H1 (cell line): ENCODE results near the gene NID2. TPM values are rescaled to one million over a fixed set of nuclear protein-coding genes. Genes with fewer than 3 reads are reported as not detected.

ENCODE experiments used
- CTCF ChIA-PET: fragments of 300-600 bp; sonication (Branson Sonifier 250); formaldehyde crosslinking; loops from one replicate; lab custom pipeline; 2021; ENCODE audit not compliant: partially characterized antibody; lab: Charles Lee
- POLR2A ChIA-PET: fragments of 300-600 bp; sonication (Branson Sonifier 250); formaldehyde crosslinking; loops from one replicate; lab custom pipeline; 2021; ENCODE audit warnings: inconsistent platforms; ENCODE audit not compliant: partially characterized antibody; lab: Charles Lee
- DNase-seq, 2 experiments: peaks; one replicate each; pipeline versions ENCODE4 v3.0.0 to v3.0.0-alpha.2; 2010 to 2022; ENCODE audit warnings: low spot score in 2 of 2, low read depth in 1 of 2, mixed read lengths in 1 of 2
- FAIRE-seq: peaks from 2 replicates; lab custom pipeline; 2011; peaks lifted over from hg19 to GRCh38; lab: Jason Lieb, UNC
- H2AFZ ChIP-seq: 2 replicates; pipeline ENCODE4 v1.8.1; 2012; ENCODE audit warnings: low read length, inconsistent platforms
- H2AK5ac ChIP-seq: 2 replicates; pipeline ENCODE4 v1.6.1; 2013; ENCODE audit warnings: low read depth, low read length
- H2BK120ac ChIP-seq: replicated peaks from 2 replicates; pipeline ENCODE3; 2013; ENCODE audit warnings: low read depth, low read length, inconsistent platforms
- H2BK12ac ChIP-seq: 2 replicates; pipeline ENCODE4 v1.6.1; 2013; ENCODE audit warnings: low read depth, low read length
- H2BK15ac ChIP-seq: 2 replicates; pipeline ENCODE4 v1.6.1; 2013; ENCODE audit warnings: low read length
- H2BK20ac ChIP-seq: 2 replicates; pipeline ENCODE4 v1.6.1; 2013; ENCODE audit warnings: low read length
- H2BK5ac ChIP-seq: 2 replicates; pipeline ENCODE4 v1.6.1; 2013; ENCODE audit warnings: low read depth, low read length
- H3K14ac ChIP-seq: 2 replicates; pipeline ENCODE4 v1.6.1; 2013; ENCODE audit warnings: inconsistent platforms; ENCODE audit not compliant: insufficient read length
- H3K18ac ChIP-seq: 2 replicates; pipeline ENCODE4 v1.6.1; 2013; ENCODE audit warnings: low read length; ENCODE audit errors: extremely low read depth
- H3K23ac ChIP-seq: 2 replicates; pipeline ENCODE4 v1.6.1; 2013; ENCODE audit warnings: inconsistent platforms; ENCODE audit not compliant: insufficient read length
- H3K23me2 ChIP-seq: 2 replicates; pipeline ENCODE4 v1.6.1; 2013; ENCODE audit warnings: low read depth, low read length
- H3K27ac ChIP-seq: 2 replicates; pipeline ENCODE4 v1.6.1; 2011; ENCODE audit warnings: low read depth, low read length, inconsistent platforms
- H3K27me3 ChIP-seq, 4 experiments: replicated peaks in 1 of 4; 1 replicate in 1 of 4; 2 replicates in 3 of 4; pipeline versions ENCODE4 v1.6.1 to v1.8.1; 2011 to 2013; ENCODE audit warnings: low read length in 3 of 4, mild to moderate bottlenecking in 3 of 4, inconsistent platforms in 2 of 4, mixed read lengths in 2 of 4, moderate library complexity in 1 of 4; ENCODE audit not compliant: control insufficient read depth in 3 of 4, insufficient read depth in 3 of 4; ENCODE audit errors: extremely low read depth in 1 of 4
- H3K36me3 ChIP-seq, 4 experiments: 2 replicates each; pipeline versions ENCODE4 v1.6.1 to v1.8.1; 2011 to 2013; ENCODE audit warnings: mild to moderate bottlenecking in 4 of 4, low read length in 3 of 4, moderate library complexity in 2 of 4, control low read depth in 1 of 4, inconsistent platforms in 1 of 4; ENCODE audit not compliant: insufficient read depth in 4 of 4, control insufficient read depth in 2 of 4
- H3K4ac ChIP-seq: replicated peaks from 2 replicates; pipeline ENCODE3; 2013; ENCODE audit warnings: low read length, low read depth, mixed read lengths, inconsistent platforms; ENCODE audit not compliant: insufficient read length
- H3K4me1 ChIP-seq, 4 experiments: replicated peaks in 1 of 4; 1 replicate in 1 of 4; 2 replicates in 3 of 4; pipeline versions ENCODE4 v1.6.1 to v1.8.1; 2011 to 2013; ENCODE audit warnings: low read length in 3 of 4, inconsistent platforms in 2 of 4, mixed read lengths in 1 of 4; ENCODE audit not compliant: insufficient read depth in 4 of 4, control insufficient read depth in 3 of 4
- H3K4me2 ChIP-seq, 2 experiments: 2 replicates each; pipeline versions ENCODE4 v1.6.1 to v1.8.1; 2011 to 2013; ENCODE audit warnings: low read depth in 2 of 2, low read length in 2 of 2, control low read depth in 1 of 2, inconsistent platforms in 1 of 2, mild to moderate bottlenecking in 1 of 2; ENCODE audit not compliant: insufficient read depth in 1 of 2
- H3K4me3 ChIP-seq, 4 experiments: fragments of 200-600, 300-600 bp in 1 of 4; sonication (generic), shearing (Covaris generic), sonication (Bioruptor Twin) in 1 of 4; 2 replicates each; pipeline versions ENCODE4 v1.5.1 to v1.8.1; 2011 to 2016; ENCODE audit warnings: low read length in 4 of 4, low read depth in 3 of 4, control low read depth in 2 of 4, inconsistent platforms in 2 of 4, mild to moderate bottlenecking in 2 of 4, mixed read lengths in 1 of 4, moderate library complexity in 1 of 4; ENCODE audit not compliant: insufficient read depth in 2 of 4; ENCODE audit errors: extremely low read depth in 1 of 4
- H3K56ac ChIP-seq: replicated peaks from 2 replicates; pipeline ENCODE3; 2013; ENCODE audit warnings: low read depth, mild to moderate bottlenecking, mixed read lengths, low read length, inconsistent platforms; ENCODE audit not compliant: insufficient read length
- H3K79me1 ChIP-seq: 2 replicates; pipeline ENCODE4 v1.6.1; 2013; ENCODE audit warnings: low read depth, low read length, control low read depth
- H3K79me2 ChIP-seq, 2 experiments: 2 replicates each; pipeline versions ENCODE4 v1.6.1 to v1.8.1; 2012 to 2013; ENCODE audit warnings: low read length in 2 of 2, mild to moderate bottlenecking in 2 of 2, inconsistent platforms in 1 of 2; ENCODE audit not compliant: insufficient read depth in 2 of 2, control insufficient read depth in 1 of 2
- H3K9ac ChIP-seq, 4 experiments: replicated peaks in 1 of 4; 1 replicate in 1 of 4; 2 replicates in 3 of 4; pipeline versions ENCODE4 v1.6.1 to v1.8.1; 2011 to 2013; ENCODE audit warnings: low read depth in 3 of 4, low read length in 3 of 4, control low read depth in 2 of 4, mild to moderate bottlenecking in 2 of 4, moderate library complexity in 2 of 4, inconsistent platforms in 1 of 4; ENCODE audit errors: extremely low read depth in 1 of 4
- H3K9me3 ChIP-seq, 2 experiments: 2 replicates each; pipeline versions ENCODE4 v1.6.1 to v1.8.1; 2012 to 2013; ENCODE audit warnings: mild to moderate bottlenecking in 2 of 2, moderate library complexity in 2 of 2, control low read depth in 1 of 2, inconsistent platforms in 1 of 2, low read depth in 1 of 2, low read length in 1 of 2, mixed read lengths in 1 of 2; ENCODE audit not compliant: insufficient read depth in 2 of 2
- H4K20me1 ChIP-seq, 2 experiments: replicated peaks in 1 of 2; 2 replicates each; pipeline versions ENCODE3 to v1.8.1; 2011 to 2013; ENCODE audit warnings: inconsistent platforms in 2 of 2, low read length in 2 of 2, mild to moderate bottlenecking in 1 of 2; ENCODE audit not compliant: insufficient read depth in 2 of 2, control insufficient read depth in 1 of 2
- H4K5ac ChIP-seq: 2 replicates; pipeline ENCODE4 v1.6.1; 2013; ENCODE audit warnings: low read length, low read depth, mixed read lengths, inconsistent platforms; ENCODE audit not compliant: insufficient read length
- H4K8ac ChIP-seq: 2 replicates; pipeline ENCODE4 v1.8.0; 2013; ENCODE audit warnings: mild to moderate bottlenecking, moderate library complexity, low read length, inconsistent platforms; ENCODE audit not compliant: insufficient read depth; ENCODE audit errors: extremely low read depth
- H4K91ac ChIP-seq: replicated peaks from 2 replicates; pipeline ENCODE3; 2013; ENCODE audit warnings: low read length, mixed read lengths, inconsistent platforms; ENCODE audit not compliant: insufficient read length
- CBX5 ChIP-seq: fragments of 300-800, 300-1000 bp; sonication (generic); IDR thresholded peaks from 2 replicates; pipeline ENCODE4 v1.7.1; 2016; ENCODE audit warnings: antibody characterized with exemption, low read length, low read depth
- CREB1 ChIP-seq: IDR thresholded peaks from 2 replicates; pipeline ENCODE4 v1.6.1; 2012; ENCODE audit warnings: inconsistent platforms
- FOSL1 ChIP-seq: IDR thresholded peaks from 2 replicates; pipeline ENCODE4 v1.6.1; 2011; ENCODE audit warnings: mild to moderate bottlenecking, low read depth, low read length, moderate library complexity; ENCODE audit not compliant: insufficient read depth
- GABPA ChIP-seq: IDR thresholded peaks from 2 replicates; pipeline ENCODE4 v1.6.1; 2011; ENCODE audit warnings: mild to moderate bottlenecking, low read length, moderate library complexity, borderline replicate concordance; ENCODE audit not compliant: insufficient read depth
- HDAC6 ChIP-seq: IDR thresholded peaks from one replicate; pipeline ENCODE4 v1.7.1; 2012; ENCODE audit warnings: low read depth, mild to moderate bottlenecking, inconsistent platforms, low read length, moderate library complexity
- JUN ChIP-seq: IDR thresholded peaks from 2 replicates; pipeline ENCODE4 v1.6.1; 2011; ENCODE audit warnings: low read depth, mild to moderate bottlenecking, improper control_type of control experiment, low read length
- JUND ChIP-seq: IDR thresholded peaks from 2 replicates; pipeline ENCODE4 v1.6.1; 2011; ENCODE audit warnings: mild to moderate bottlenecking, improper control_type of control experiment, low read length
- KDM1A ChIP-seq: fragments of 200-600, 300-600 bp; sonication (generic); IDR thresholded peaks from 2 replicates; pipeline ENCODE4 v1.7.1; 2016; ENCODE audit warnings: mild to moderate bottlenecking, low read length, borderline replicate concordance
- NRF1 ChIP-seq: IDR thresholded peaks from 2 replicates; pipeline ENCODE4 v1.6.1; 2011; ENCODE audit warnings: mild to moderate bottlenecking, low read depth, low read length, improper control_type of control experiment
- RAD21 ChIP-seq, 2 experiments: IDR thresholded peaks in 1 of 2; conservative IDR thresholded peaks in 1 of 2; 2 replicates each; pipeline ENCODE4 v1.6.1; 2011; ENCODE audit warnings: low read depth in 2 of 2, low read length in 2 of 2, improper control_type of control experiment in 1 of 2, inconsistent platforms in 1 of 2, mild to moderate bottlenecking in 1 of 2, moderate library complexity in 1 of 2
- SP1 ChIP-seq: IDR thresholded peaks from 2 replicates; pipeline ENCODE4 v1.6.1; 2011; ENCODE audit warnings: low read depth, low read length
- TBP ChIP-seq: IDR thresholded peaks from 2 replicates; pipeline ENCODE4 v1.6.1; 2011; ENCODE audit warnings: low read depth, low read length, improper control_type of control experiment
- ZNF274 ChIP-seq: IDR thresholded peaks from 2 replicates; pipeline ENCODE4 v1.7.0; 2012; ENCODE audit warnings: low read length, borderline replicate concordance; ENCODE audit errors: extremely low read depth
- WGBS, 2 experiments: shearing (Covaris generic) in 1 of 2; methylation state at CpG; one replicate each; pipeline versions ENCODE4 v1.1.6 to v1.1.7; 2013 to 2015; ENCODE audit warnings: low lambda C conversion rate in 2 of 2, mixed read lengths in 2 of 2, inconsistent platforms in 1 of 2, low coverage in 1 of 2, missing lambda C conversion rate in 1 of 2; ENCODE audit not compliant: insufficient replicate concordance in 2 of 2, insufficient coverage in 1 of 2, insufficient read length in 1 of 2; ENCODE audit errors: extremely low coverage in 1 of 2, missing lambda C conversion rate in 1 of 2; 5-methylcytosine and 5-hydroxymethylcytosine counted together
- polyA plus RNA-seq, 7 experiments: library from polyadenylated mRNA; depleted of rRNA in 3 of 7; stranded (reverse) in 5 of 7; unstranded in 2 of 7; fragments of >200 nt in 5 of 7; fragments of 200-250 nt in 2 of 7; gene quantifications; 1 replicate in 5 of 7; 2 replicates in 1 of 7; 4 replicates in 1 of 7; pipeline versions ENCODE4 v1.2.1 to v1.2.3, GENCODE V29; 2011 to 2013; ENCODE audit warnings: missing spikeins in 2 of 7, mixed read lengths in 2 of 7
- total RNA-seq: library from RNA; stranded (reverse); fragmentation: NEBNext Ultra II Directional; extraction: Animal tissue kit (Norgen Biotek cat#: 25700); gene quantifications from 2 replicates; pipeline ENCODE4 v1.2.1, GENCODE V29; 2021
- TF ChIP-seq, protein P1 (sequence below): IDR thresholded peaks from 2 replicates; pipeline ENCODE4 v1.6.1; 2011; ENCODE audit warnings: low read length, improper control_type of control experiment

NID2 gene
- total and polyA plus RNA-seq, 2 of the 8 experiments (the other 6 are each of a cell fraction or from before 2014, with no cell fraction given), result 6.1 to 12.6 TPM

DNA sequence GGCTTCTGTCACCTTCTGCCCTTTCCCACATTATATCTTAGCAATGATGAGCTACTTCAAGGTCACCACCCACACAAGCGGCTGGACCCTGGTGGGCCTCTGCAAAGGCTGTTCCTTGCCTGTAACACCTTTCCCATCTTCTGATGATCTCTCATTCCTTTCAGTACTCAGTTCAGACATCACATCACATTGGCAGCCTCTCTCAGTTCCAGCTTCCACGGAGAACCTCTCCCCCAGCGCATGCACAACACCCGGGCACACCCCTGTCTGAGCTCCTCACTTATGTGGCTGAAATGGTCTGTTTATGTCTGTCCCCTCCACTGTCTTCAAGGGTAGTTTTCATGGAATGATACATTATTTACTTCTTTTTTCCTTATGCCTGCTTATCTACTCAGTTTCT lies 6.5 kb upstream of the NID2 start:
- 91% methylated on average over 4 of the region's 4 CpGs; no CpG with 5 or more reads in 1 of the 2 experiments for WGBS, 2 experiments
- H4K8ac ChIP-seq, result no peak overlapping the region
- TF ChIP-seq, protein P1, sequence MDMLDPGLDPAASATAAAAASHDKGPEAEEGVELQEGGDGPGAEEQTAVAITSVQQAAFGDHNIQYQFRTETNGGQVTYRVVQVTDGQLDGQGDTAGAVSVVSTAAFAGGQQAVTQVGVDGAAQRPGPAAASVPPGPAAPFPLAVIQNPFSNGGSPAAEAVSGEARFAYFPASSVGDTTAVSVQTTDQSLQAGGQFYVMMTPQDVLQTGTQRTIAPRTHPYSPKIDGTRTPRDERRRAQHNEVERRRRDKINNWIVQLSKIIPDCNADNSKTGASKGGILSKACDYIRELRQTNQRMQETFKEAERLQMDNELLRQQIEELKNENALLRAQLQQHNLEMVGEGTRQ, result no peak
- no peak for TF ChIP-seq RAD21 (IDR thresholded peaks at IDR 0.05 in 1 of 2, conservative IDR thresholded peaks at IDR 0.05 in 1 of 2; ENCODE audit: low read depth in 2 of 2, low read length in 2 of 2)
- TF ChIP-seq JUND, result no peak
- no peak for TF ChIP-seq SP1
- no peak for TF ChIP-seq FOSL1
- TF ChIP-seq JUN, result no peak
- no peak for TF ChIP-seq KDM1A
- TF ChIP-seq CREB1, result no peak
- no peak for TF ChIP-seq NRF1
- no peak for TF ChIP-seq GABPA
- no peak for TF ChIP-seq TBP
- TF ChIP-seq HDAC6, result no peak
- TF ChIP-seq CBX5, result no peak
- no peak for TF ChIP-seq ZNF274

More for the DNA sequence above, 6.5 kb upstream of the NID2 start:
- no peak overlapping the region for H2AFZ ChIP-seq
- no peaks in the 10 kb centered on the region for H3K79me1 ChIP-seq
- H3K4me2 ChIP-seq, result no peak overlapping the region
- no peak overlapping the region for H3K56ac ChIP-seq
- ChIA-PET CTCF (interaction anchor here (0.9 to 1.5 kb wide), 4 partner anchors 11 to 94 kb away, joined by 3 to 5 read pairs (median 3); no protein-coding TSS in a partner anchor), POLR2A (no interaction called here)
- no peak overlapping the region for H3K4me3 ChIP-seq
- H3K27me3 ChIP-seq, result peaks cover 0 to 10% (median 8%) of the 10 kb centered on the region in 4 experiments; a peak in 5 of 7 replicates
- no peak overlapping the region for H3K9ac ChIP-seq
- no peak for DNase-seq
- H2AK5ac ChIP-seq, result no peak overlapping the region
- H2BK20ac ChIP-seq, result no peak overlapping the region
- H4K20me1 ChIP-seq, result no peaks in the 10 kb centered on the region
- H2BK5ac ChIP-seq, result no peak overlapping the region
- H4K91ac ChIP-seq, result no peak overlapping the region
- no peaks in the 10 kb centered on the region for H3K23me2 ChIP-seq
- H3K79me2 ChIP-seq, result no peaks in the 10 kb centered on the region
- no peaks in the 10 kb centered on the region for H3K4me1 ChIP-seq
- no peak overlapping the region for H3K18ac ChIP-seq
- FAIRE-seq, result no peak
- H2BK12ac ChIP-seq, result no peak overlapping the region
- H3K4ac ChIP-seq, result no peak overlapping the region
- no peak overlapping the region for H2BK15ac ChIP-seq
- H4K5ac ChIP-seq, result no peak overlapping the region
- no peaks in the 10 kb centered on the region for H3K36me3 ChIP-seq
- H3K14ac ChIP-seq, result no peak overlapping the region
- no peak overlapping the region for H2BK120ac ChIP-seq
- H3K9me3 ChIP-seq, result no peaks in the 10 kb centered on the region
- H3K27ac ChIP-seq, result no peak overlapping the region
- no peak overlapping the region for H3K23ac ChIP-seq
